Endothelial cell (in vitro differentiated cells): Measurements from ENCODE around the gene KCNV2. TPM values are rescaled to one million over a fixed set of nuclear protein-coding genes. Genes with fewer than 3 reads are reported as not detected.

Experiments used
- DNase-seq: peaks from one replicate; pipeline ENCODE4 v3.0.0; 2021; ENCODE audit warnings: low spot score
- H3K27ac Mint-ChIP-seq: one replicate; pipeline ENCODE4 v1.8.0; 2021; ENCODE audit warnings: mixed read lengths, inconsistent platforms; ENCODE audit not compliant: unreplicated experiment
- H3K27me3 Mint-ChIP-seq: one replicate; pipeline ENCODE4 v1.8.0; 2021; ENCODE audit warnings: mild to moderate bottlenecking, moderate library complexity, mixed read lengths, inconsistent platforms; ENCODE audit not compliant: unreplicated experiment
- H3K36me3 Mint-ChIP-seq: one replicate; pipeline ENCODE4 v1.8.0; 2021; ENCODE audit warnings: mild to moderate bottlenecking, low read depth, mixed read lengths, inconsistent platforms; ENCODE audit not compliant: unreplicated experiment
- H3K4me1 Mint-ChIP-seq: one replicate; pipeline ENCODE4 v1.8.0; 2021; ENCODE audit warnings: mild to moderate bottlenecking, mixed read lengths, inconsistent platforms; ENCODE audit not compliant: unreplicated experiment
- H3K4me3 Mint-ChIP-seq: one replicate; pipeline ENCODE4 v1.8.0; 2021; ENCODE audit warnings: mild to moderate bottlenecking, mixed read lengths, inconsistent platforms; ENCODE audit not compliant: unreplicated experiment
- H3K9me3 Mint-ChIP-seq: one replicate; pipeline ENCODE4 v1.8.0; 2021; ENCODE audit warnings: mixed read lengths, inconsistent platforms; ENCODE audit not compliant: unreplicated experiment
- CTCF ChIP-seq: fragments of 200-600 bp; sonication (generic); IDR thresholded peaks from one replicate; pipeline ENCODE4 v1.5.0; 2021; ENCODE audit warnings: antibody characterized with exemption; ENCODE audit not compliant: unreplicated experiment
- total RNA-seq: library from RNA; stranded (reverse); fragmentation: NEBNext Ultra II Directional; extraction: Animal tissue kit (Norgen Biotek cat#: 25700); gene quantifications from one replicate; pipeline ENCODE4 v1.2.1, GENCODE V29; 2021; ENCODE audit not compliant: unreplicated experiment

The KCNV2 gene
- total RNA-seq, 1 donor from 2014 or later: not detected

GRCh38 chr9:2745560-2746380, 28.5 kb downstream of the KCNV2 start:
- Mint-ChIP-seq H3K36me3 (no peaks in the 10 kb centered on the region), H3K4me1 (peaks cover 18% of the 10 kb centered on the region), H3K9me3 (no peaks in the 10 kb centered on the region), H3K27me3 (no peaks in the 10 kb centered on the region), H3K4me3 (no peak overlapping the region), H3K27ac (peak overlapping the region; percentile 48)
- no peak for TF ChIP-seq CTCF
- no peak for DNase-seq

- DNase-seq: no peak
- no peaks in the 10 kb centered on the region for H3K27me3 Mint-ChIP-seq
- H3K36me3 Mint-ChIP-seq: no peaks in the 10 kb centered on the region
- no peak overlapping the region for H3K4me3 Mint-ChIP-seq
- H3K9me3 Mint-ChIP-seq: no peaks in the 10 kb centered on the region
- H3K4me1 Mint-ChIP-seq: peaks cover 17% of the 10 kb centered on the region
- H3K27ac Mint-ChIP-seq: no peak overlapping the region
- TF ChIP-seq CTCF: no peak
Measured at GRCh38 chr9:2749485-2749884, 32.2 kb downstream of the KCNV2 start.

GRCh38 chr9:2755285-2755684, 38.0 kb downstream of the KCNV2 start:
- Mint-ChIP-seq H3K4me3 (no peak overlapping the region), H3K27me3 (no peaks in the 10 kb centered on the region), H3K36me3 (no peaks in the 10 kb centered on the region), H3K9me3 (no peaks in the 10 kb centered on the region), H3K4me1 (no peaks in the 10 kb centered on the region), H3K27ac (no peak overlapping the region)
- DNase-seq: no peak
- TF ChIP-seq CTCF: no peak

- peaks cover 1% of the 10 kb centered on the region for H3K27me3 Mint-ChIP-seq
- no peak for TF ChIP-seq CTCF
- no peak overlapping the region for H3K4me3 Mint-ChIP-seq
- no peaks in the 10 kb centered on the region for H3K36me3 Mint-ChIP-seq
- DNase-seq: no peak
- H3K27ac Mint-ChIP-seq: no peak overlapping the region
- no peaks in the 10 kb centered on the region for H3K9me3 Mint-ChIP-seq
- no peaks in the 10 kb centered on the region for H3K4me1 Mint-ChIP-seq
Measured at GRCh38 chr9:2758162-2758897, 41.0 kb downstream of the KCNV2 start.
